KMS-11 (cell line): ENCODE measurements around the gene GNB5.

Source experiments
- H2AFZ ChIP-seq: fragments of 200-600 bp; sonication (generic); 2 replicates; pipeline ENCODE4 v1.6.1; 2016; ENCODE audit warnings: antibody characterized with exemption, mixed run types, low read depth
- H3K27ac ChIP-seq: fragments of 200-600 bp; sonication (generic); 2 replicates; pipeline ENCODE4 v1.6.1; 2016; ENCODE audit warnings: mild to moderate bottlenecking, mixed run types
- H3K27me3 ChIP-seq: fragments of 200-600 bp; sonication (generic); 2 replicates; pipeline ENCODE4 v1.6.1; 2017; ENCODE audit warnings: mild to moderate bottlenecking, low read depth, mixed run types, moderate library complexity; ENCODE audit not compliant: insufficient read depth
- H3K36me3 ChIP-seq: fragments of 200-600 bp; sonication (generic); 2 replicates; pipeline ENCODE4 v1.6.1; 2017; ENCODE audit warnings: mild to moderate bottlenecking, mixed run types; ENCODE audit not compliant: insufficient read depth
- H3K4me1 ChIP-seq: fragments of 200-600 bp; sonication (generic); 2 replicates; pipeline ENCODE4 v1.6.1; 2016; ENCODE audit warnings: mild to moderate bottlenecking, low read depth, mixed run types; ENCODE audit not compliant: poor library complexity, severe bottlenecking
- H3K4me2 ChIP-seq: fragments of 200-600 bp; sonication (generic); 2 replicates; pipeline ENCODE4 v1.7.0; 2016; ENCODE audit warnings: mild to moderate bottlenecking, mixed run types
- H3K4me3 ChIP-seq: fragments of 200-600 bp; sonication (generic); IDR thresholded peaks from 2 replicates; pipeline ENCODE4 v1.6.1; 2017; ENCODE audit warnings: low read depth, low read length, mixed read lengths; ENCODE audit not compliant: insufficient read depth
- H3K79me2 ChIP-seq: fragments of 200-600 bp; sonication (generic); 2 replicates; pipeline ENCODE4 v1.6.1; 2016; ENCODE audit warnings: low read depth, mixed run types; ENCODE audit not compliant: insufficient read depth
- H3K9ac ChIP-seq: fragments of 200-600 bp; sonication (generic); 2 replicates; pipeline ENCODE4 v1.6.1; 2016; ENCODE audit warnings: mild to moderate bottlenecking, mixed run types
- H4K20me1 ChIP-seq: fragments of 200-600 bp; sonication (generic); 2 replicates; pipeline ENCODE4 v1.6.1; 2016; ENCODE audit warnings: mild to moderate bottlenecking, mixed run types; ENCODE audit not compliant: insufficient read depth
- TF ChIP-seq, protein P1 (sequence below): fragments of 200-600 bp; sonication (generic); conservative IDR thresholded peaks from 2 replicates; pipeline ENCODE4 v1.6.1; 2017; ENCODE audit warnings: low read depth, mild to moderate bottlenecking, antibody characterized with exemption, low read length, moderate library complexity, mixed read lengths

GNB5 gene

DNA sequence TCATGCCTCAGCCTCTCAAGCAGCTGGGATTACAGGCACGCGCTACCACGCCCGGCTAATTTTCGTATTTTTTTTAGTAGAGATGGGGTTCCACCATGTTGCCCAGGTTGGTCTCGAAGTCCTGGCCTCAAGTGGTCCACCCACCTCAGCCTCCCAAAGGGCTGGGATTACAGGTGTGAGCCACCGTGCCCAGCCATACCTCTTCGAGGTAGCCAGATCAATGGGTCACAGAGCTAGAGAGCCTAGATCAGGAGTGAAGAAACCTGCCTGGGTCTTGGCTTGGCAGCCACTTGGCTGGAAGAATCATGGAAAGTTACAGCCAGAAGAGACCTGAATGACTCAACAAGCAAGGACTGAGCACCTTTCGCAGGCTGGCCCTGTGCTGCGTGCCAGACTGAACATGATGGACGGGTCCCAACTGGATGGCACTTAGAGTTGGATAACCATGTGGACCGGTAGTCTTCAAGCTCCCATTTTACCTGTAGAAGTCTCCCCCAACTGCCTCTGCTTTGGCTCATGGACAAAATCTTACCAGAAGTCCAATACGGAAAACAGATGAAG, 29.7 kb downstream of the GNB5 start:
- Histone ChIP-seq H2AFZ (no peak overlapping the region), H3K79me2 (no peaks in the 10 kb centered on the region), H3K4me3 (no peak overlapping the region), H3K36me3 (no peaks in the 10 kb centered on the region), H3K27me3 (no peaks in the 10 kb centered on the region), H3K9ac (no peak overlapping the region), H3K4me1 (peaks cover 7% of the 10 kb centered on the region), H3K4me2 (no peak overlapping the region), H4K20me1 (no peaks in the 10 kb centered on the region), H3K27ac (no peak overlapping the region)
- TF ChIP-seq, protein P1, sequence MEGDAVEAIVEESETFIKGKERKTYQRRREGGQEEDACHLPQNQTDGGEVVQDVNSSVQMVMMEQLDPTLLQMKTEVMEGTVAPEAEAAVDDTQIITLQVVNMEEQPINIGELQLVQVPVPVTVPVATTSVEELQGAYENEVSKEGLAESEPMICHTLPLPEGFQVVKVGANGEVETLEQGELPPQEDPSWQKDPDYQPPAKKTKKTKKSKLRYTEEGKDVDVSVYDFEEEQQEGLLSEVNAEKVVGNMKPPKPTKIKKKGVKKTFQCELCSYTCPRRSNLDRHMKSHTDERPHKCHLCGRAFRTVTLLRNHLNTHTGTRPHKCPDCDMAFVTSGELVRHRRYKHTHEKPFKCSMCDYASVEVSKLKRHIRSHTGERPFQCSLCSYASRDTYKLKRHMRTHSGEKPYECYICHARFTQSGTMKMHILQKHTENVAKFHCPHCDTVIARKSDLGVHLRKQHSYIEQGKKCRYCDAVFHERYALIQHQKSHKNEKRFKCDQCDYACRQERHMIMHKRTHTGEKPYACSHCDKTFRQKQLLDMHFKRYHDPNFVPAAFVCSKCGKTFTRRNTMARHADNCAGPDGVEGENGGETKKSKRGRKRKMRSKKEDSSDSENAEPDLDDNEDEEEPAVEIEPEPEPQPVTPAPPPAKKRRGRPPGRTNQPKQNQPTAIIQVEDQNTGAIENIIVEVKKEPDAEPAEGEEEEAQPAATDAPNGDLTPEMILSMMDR: no peak

GRCh38 chr15:52159645-52160044, 31.5 kb downstream of the GNB5 start:
- no peaks in the 10 kb centered on the region for H4K20me1 ChIP-seq
- no peaks in the 10 kb centered on the region for H3K79me2 ChIP-seq
- no peak overlapping the region for H3K27ac ChIP-seq
- H3K27me3 ChIP-seq: no peaks in the 10 kb centered on the region
- no peak overlapping the region for H3K4me3 ChIP-seq
- H3K9ac ChIP-seq: no peak overlapping the region
- H3K36me3 ChIP-seq: no peaks in the 10 kb centered on the region
- TF ChIP-seq, protein P1: no peak
- H3K4me1 ChIP-seq: peaks cover 4% of the 10 kb centered on the region
- no peak overlapping the region for H3K4me2 ChIP-seq
- no peak overlapping the region for H2AFZ ChIP-seq

- H3K27ac ChIP-seq: no peak overlapping the region
- H3K79me2 ChIP-seq: no peaks in the 10 kb centered on the region
- H4K20me1 ChIP-seq: no peaks in the 10 kb centered on the region
- H3K4me1 ChIP-seq: no peaks in the 10 kb centered on the region
- no peak overlapping the region for H3K4me3 ChIP-seq
- H3K36me3 ChIP-seq: no peaks in the 10 kb centered on the region
- no peak overlapping the region for H3K9ac ChIP-seq
- no peak overlapping the region for H2AFZ ChIP-seq
- H3K27me3 ChIP-seq: no peaks in the 10 kb centered on the region
- no peak overlapping the region for H3K4me2 ChIP-seq
- TF ChIP-seq, protein P1: no peak
Measured at GRCh38 chr15:52158084-52158765, 33.0 kb downstream of the GNB5 start.

GRCh38 chr15:52155878-52156277, 35.3 kb downstream of the GNB5 start:
- H2AFZ ChIP-seq: no peak overlapping the region
- no peaks in the 10 kb centered on the region for H3K79me2 ChIP-seq
- H3K36me3 ChIP-seq: no peaks in the 10 kb centered on the region
- H3K4me3 ChIP-seq: no peak overlapping the region
- no peaks in the 10 kb centered on the region for H3K4me1 ChIP-seq
- H4K20me1 ChIP-seq: no peaks in the 10 kb centered on the region
- H3K4me2 ChIP-seq: no peak overlapping the region
- no peak overlapping the region for H3K27ac ChIP-seq
- TF ChIP-seq, protein P1: no peak
- no peak overlapping the region for H3K9ac ChIP-seq
- H3K27me3 ChIP-seq: no peaks in the 10 kb centered on the region
